H9 (cell line): ENCODE measurements around the gene HS3ST3B1. TPM values are rescaled to one million over a fixed set of nuclear protein-coding genes. Genes with fewer than 3 reads are reported as not detected.

ENCODE experiments used
- DNase-seq: peaks from one replicate; pipeline ENCODE4 v3.0.0-alpha.2; 2017
- H2AFZ ChIP-seq: one replicate; pipeline ENCODE4 v1.6.1; 2013; ENCODE audit warnings: mild to moderate bottlenecking, low read length, control low read depth, moderate library complexity
- H2AK5ac ChIP-seq: 2 replicates; pipeline ENCODE4 v1.6.1; 2013; ENCODE audit warnings: low read length, control low read depth, mixed read lengths; ENCODE audit not compliant: insufficient read length
- H2BK120ac ChIP-seq: one replicate; pipeline ENCODE4 v1.6.1; 2013; ENCODE audit warnings: low read depth, mild to moderate bottlenecking, low read length, control low read depth, inconsistent platforms; ENCODE audit not compliant: poor library complexity, severe bottlenecking
- H2BK12ac ChIP-seq: 2 replicates; pipeline ENCODE4 v1.6.1; 2013; ENCODE audit warnings: low read length, control low read depth, mixed read lengths, low read depth; ENCODE audit not compliant: insufficient read length
- H2BK15ac ChIP-seq: 2 replicates; pipeline ENCODE4 v1.6.1; 2013; ENCODE audit warnings: low read depth, low read length, control low read depth
- H2BK20ac ChIP-seq: one replicate; pipeline ENCODE4 v1.6.1; 2013; ENCODE audit warnings: low read depth, mild to moderate bottlenecking, low read length, control low read depth, inconsistent platforms; ENCODE audit not compliant: poor library complexity, severe bottlenecking
- H2BK5ac ChIP-seq: 2 replicates; pipeline ENCODE4 v1.6.1; 2013; ENCODE audit warnings: low read length, control low read depth, mixed read lengths; ENCODE audit not compliant: insufficient read length
- H3K14ac ChIP-seq: 2 replicates; pipeline ENCODE4 v1.6.1; 2013; ENCODE audit warnings: low read length, control low read depth; ENCODE audit not compliant: insufficient read depth
- H3K18ac ChIP-seq: 2 replicates; pipeline ENCODE4 v1.6.1; 2013; ENCODE audit warnings: low read depth, mild to moderate bottlenecking, mixed read lengths, low read length, control low read depth; ENCODE audit not compliant: insufficient read length
- H3K23ac ChIP-seq: 2 replicates; pipeline ENCODE4 v1.6.1; 2013; ENCODE audit warnings: low read length, control low read depth, mixed read lengths, low read depth; ENCODE audit not compliant: insufficient read length
- H3K23me2 ChIP-seq: 2 replicates; pipeline ENCODE4 v1.6.1; 2013; ENCODE audit warnings: low read depth, mild to moderate bottlenecking, mixed read lengths, low read length, control low read depth; ENCODE audit not compliant: insufficient read length, poor library complexity, severe bottlenecking
- H3K27ac ChIP-seq: 2 replicates; pipeline ENCODE4 v1.5.1; 2013; ENCODE audit warnings: low read length, control low read depth, mixed read lengths, low read depth; ENCODE audit not compliant: insufficient read length
- H3K27me3 ChIP-seq: 2 replicates; pipeline ENCODE4 v1.6.1; 2013; ENCODE audit warnings: low read length, control low read depth, inconsistent platforms; ENCODE audit not compliant: insufficient read depth
- H3K4ac ChIP-seq: 2 replicates; pipeline ENCODE4 v1.6.1; 2013; ENCODE audit warnings: low read depth, mild to moderate bottlenecking, control low read depth, inconsistent platforms, low read length, moderate library complexity
- H3K4me1 ChIP-seq: 2 replicates; pipeline ENCODE4 v1.6.1; 2013; ENCODE audit warnings: low read length, control low read depth, inconsistent platforms; ENCODE audit not compliant: insufficient read depth
- H3K4me2 ChIP-seq: 2 replicates; pipeline ENCODE4 v1.6.1; 2013; ENCODE audit warnings: low read length, control low read depth, mixed read lengths; ENCODE audit not compliant: insufficient read length, insufficient read depth
- H3K56ac ChIP-seq: 2 replicates; pipeline ENCODE4 v1.6.1; 2013; ENCODE audit warnings: low read depth, mild to moderate bottlenecking, mixed read lengths, low read length, control low read depth; ENCODE audit not compliant: insufficient read length
- H3K79me1 ChIP-seq: 2 replicates; pipeline ENCODE4 v1.6.1; 2013; ENCODE audit warnings: low read depth, mild to moderate bottlenecking, moderate library complexity, low read length, control low read depth, inconsistent platforms; ENCODE audit not compliant: insufficient read depth, poor library complexity, severe bottlenecking
- H3K79me2 ChIP-seq: 2 replicates; pipeline ENCODE4 v1.6.1; 2013; ENCODE audit warnings: low read length, control low read depth, inconsistent platforms; ENCODE audit not compliant: insufficient read depth
- H3K9ac ChIP-seq: 2 replicates; pipeline ENCODE4 v1.6.1; 2013; ENCODE audit warnings: low read length, control low read depth, mixed read lengths; ENCODE audit not compliant: insufficient read length; ENCODE audit errors: extremely low read depth
- H3K9me3 ChIP-seq: one replicate; pipeline ENCODE4 v1.6.1; 2013; ENCODE audit warnings: low read depth, low read length, inconsistent platforms; ENCODE audit not compliant: control insufficient read depth
- H3T11ph ChIP-seq: one replicate; pipeline ENCODE4 v1.6.1; 2013; ENCODE audit warnings: mild to moderate bottlenecking, low read length, control low read depth, inconsistent platforms
- H4K20me1 ChIP-seq: one replicate; pipeline ENCODE4 v1.6.1; 2013; ENCODE audit not compliant: control insufficient read depth, insufficient read length, insufficient read depth
- H4K5ac ChIP-seq: 2 replicates; pipeline ENCODE4 v1.6.1; 2013; ENCODE audit warnings: low read depth, mild to moderate bottlenecking, mixed read lengths, low read length, control low read depth; ENCODE audit not compliant: insufficient read length
- H4K8ac ChIP-seq: replicated peaks from 2 replicates; pipeline ENCODE4 v1.6.1; 2013; ENCODE audit warnings: low read length, control low read depth, mixed read lengths, low read depth; ENCODE audit not compliant: insufficient read length
- H4K91ac ChIP-seq: 2 replicates; pipeline ENCODE4 v1.6.1; 2013; ENCODE audit warnings: low read depth, mild to moderate bottlenecking, moderate library complexity, mixed read lengths, low read length, control low read depth; ENCODE audit not compliant: insufficient read length
- H3K27ac Mint-ChIP-seq, 3 experiments: 2 replicates in 2 of 3; 3 replicates in 1 of 3; pipeline ENCODE4 v1.8.0; 2020 to 2021; ENCODE audit warnings: mixed read lengths in 3 of 3, mild to moderate bottlenecking in 1 of 3, moderate library complexity in 1 of 3
- H3K27me3 Mint-ChIP-seq: 2 replicates; pipeline ENCODE4 v1.8.0; 2021; ENCODE audit warnings: low read depth, mild to moderate bottlenecking, moderate library complexity, mixed read lengths
- H3K36me3 Mint-ChIP-seq, 3 experiments: 2 replicates in 2 of 3; 3 replicates in 1 of 3; pipeline ENCODE4 v1.8.0; 2020 to 2021; ENCODE audit warnings: low read depth in 3 of 3, mixed read lengths in 3 of 3; ENCODE audit not compliant: insufficient read depth in 1 of 3
- H3K4me1 Mint-ChIP-seq, 2 experiments: 2 replicates each; pipeline ENCODE4 v1.8.0; 2020; ENCODE audit warnings: mixed read lengths in 2 of 2
- H3K4me3 Mint-ChIP-seq, 2 experiments: 2 replicates in 1 of 2; 3 replicates in 1 of 2; pipeline ENCODE4 v1.8.0; 2020 to 2021; ENCODE audit warnings: mild to moderate bottlenecking in 2 of 2, mixed read lengths in 2 of 2, moderate library complexity in 1 of 2
- H3K9me3 Mint-ChIP-seq, 2 experiments: 2 replicates in 1 of 2; 3 replicates in 1 of 2; pipeline ENCODE4 v1.8.0; 2020; ENCODE audit warnings: mild to moderate bottlenecking in 2 of 2, mixed read lengths in 2 of 2, moderate library complexity in 1 of 2
- WGBS: extraction: QIAGEN DNeasy Blood & Tissue Kit; methylation state at CpG from one replicate; pipeline ENCODE4 v1.1.7; 2013; ENCODE audit warnings: missing lambda C conversion rate, low lambda C conversion rate, mixed read lengths; ENCODE audit not compliant: insufficient read length; ENCODE audit errors: extremely low coverage; 5-methylcytosine and 5-hydroxymethylcytosine counted together
- total RNA-seq: library from RNA; stranded (reverse); gene quantifications from 2 replicates; pipeline ENCODE4 v1.2.1, GENCODE V29; 2021
- TF ChIP-seq, protein P1 (sequence below): fragments of 200-600 bp; sonication (generic); conservative IDR thresholded peaks from 3 replicates; pipeline ENCODE4 v1.8.0; 2021; ENCODE audit warnings: antibody characterized with exemption, mild to moderate bottlenecking

HS3ST3B1 gene
- total RNA-seq, 1 experiment from 2014 or later = 2.8 TPM

DNA sequence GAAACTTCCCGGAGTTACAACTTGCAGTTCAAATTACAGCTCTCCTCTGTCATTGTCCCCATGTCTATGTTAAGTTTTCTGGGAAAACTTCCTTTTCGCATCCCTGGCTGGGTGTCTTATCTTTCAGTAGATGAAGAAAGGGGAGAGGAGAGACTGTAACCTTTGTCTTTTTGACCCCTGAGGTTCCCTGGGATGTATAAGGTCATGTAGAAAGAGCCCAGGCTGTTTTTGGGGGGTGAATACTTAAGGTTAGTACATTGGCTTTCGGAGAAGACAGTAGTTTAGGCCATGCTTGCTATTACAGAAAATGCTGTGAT lies 31.1 kb downstream of the HS3ST3B1 start:
- Histone ChIP-seq H3K27me3 (no peaks in the 10 kb centered on the region), H3K27ac (peak overlapping the region; percentile 28), H3K23me2 (no peaks in the 10 kb centered on the region), H2BK5ac (no peak overlapping the region), H2AFZ (no peak overlapping the region), H3K56ac (no peak overlapping the region), H3K79me1 (no peaks in the 10 kb centered on the region), H3K23ac (no peak overlapping the region), H2BK15ac (no peak overlapping the region), H3T11ph (no peak overlapping the region), H2BK120ac (no peak overlapping the region), H3K9ac (no peak overlapping the region), H2BK20ac (no peak overlapping the region), H4K20me1 (no peaks in the 10 kb centered on the region), H3K14ac (no peak overlapping the region), H3K4me2 (peak overlapping the region; percentile 47), H3K4me1 (peaks cover 14% of the 10 kb centered on the region; the same call in 1 of the 2 replicates), H4K8ac (no peak overlapping the region), H4K91ac (no peak overlapping the region), H3K9me3 (no peaks in the 10 kb centered on the region), H3K79me2 (0 out of 2 replicates have a peak, but pooled peaks cover 2% of the 10 kb centered on the region), H2AK5ac (no peak overlapping the region), H3K4ac (no peak overlapping the region), H4K5ac (no peak overlapping the region), H2BK12ac (no peak overlapping the region), H3K18ac (no peak overlapping the region)
- Mint-ChIP-seq H3K9me3 (no peaks in the 10 kb centered on the region), H3K27ac (peak overlapping the region; percentile 84 to 96 (median 88); a peak in 6 of 7 replicates), H3K4me1 (peaks cover 49 to 66% of the 10 kb centered on the region in 2 experiments), H3K4me3 (peak overlapping the region in 1 of 2 experiments; percentile 70; a peak in 2 of 5 replicates), H3K27me3 (peaks cover 10% of the 10 kb centered on the region), H3K36me3 (peaks cover 0 to 3% (median 0%) of the 10 kb centered on the region in 3 experiments; a peak in 1 of 7 replicates)
- no CpG with 5 or more reads among the region's 3 CpGs for WGBS
- TF ChIP-seq, protein P1, sequence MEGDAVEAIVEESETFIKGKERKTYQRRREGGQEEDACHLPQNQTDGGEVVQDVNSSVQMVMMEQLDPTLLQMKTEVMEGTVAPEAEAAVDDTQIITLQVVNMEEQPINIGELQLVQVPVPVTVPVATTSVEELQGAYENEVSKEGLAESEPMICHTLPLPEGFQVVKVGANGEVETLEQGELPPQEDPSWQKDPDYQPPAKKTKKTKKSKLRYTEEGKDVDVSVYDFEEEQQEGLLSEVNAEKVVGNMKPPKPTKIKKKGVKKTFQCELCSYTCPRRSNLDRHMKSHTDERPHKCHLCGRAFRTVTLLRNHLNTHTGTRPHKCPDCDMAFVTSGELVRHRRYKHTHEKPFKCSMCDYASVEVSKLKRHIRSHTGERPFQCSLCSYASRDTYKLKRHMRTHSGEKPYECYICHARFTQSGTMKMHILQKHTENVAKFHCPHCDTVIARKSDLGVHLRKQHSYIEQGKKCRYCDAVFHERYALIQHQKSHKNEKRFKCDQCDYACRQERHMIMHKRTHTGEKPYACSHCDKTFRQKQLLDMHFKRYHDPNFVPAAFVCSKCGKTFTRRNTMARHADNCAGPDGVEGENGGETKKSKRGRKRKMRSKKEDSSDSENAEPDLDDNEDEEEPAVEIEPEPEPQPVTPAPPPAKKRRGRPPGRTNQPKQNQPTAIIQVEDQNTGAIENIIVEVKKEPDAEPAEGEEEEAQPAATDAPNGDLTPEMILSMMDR = no peak
- DNase-seq = no peak
